GM18951 (cell line): ENCODE measurements around the gene AIFM2.
"Not testable (repeated sequence)": the region's sequence is repeated elsewhere in the genome, so short reads cannot be mapped to it uniquely, and the experiment has no call there.

Source experiments
- POLR2A ChIP-seq: IDR thresholded peaks from 4 replicates; pipeline ENCODE4 v1.6.1; 2011; ENCODE audit warnings: mild to moderate bottlenecking; ENCODE audit not compliant: insufficient read length, insufficient read depth; ENCODE audit errors: extremely low read depth
- in situ Hi-C: fragments of 300-500 bp; cut with MboI; formaldehyde crosslinking; loops from one replicate; pipeline ENCODE4 v1.12.0; 2022; ENCODE audit warnings: low sequenced_read_pairs, mixed read lengths, inconsistent platforms; ENCODE audit not compliant: unreplicated experiment

AIFM2 gene

GRCh38 chr10:70132098-70133029 is at the start of gene AIFM2:
AIFM2 (minus strand) TSS chr10:70132825; CDS start chr10:70124084, 8,741 bp downstream.
- peak; percentile 81 for TF ChIP-seq POLR2A
- in situ Hi-C loops, result no loop called here

- in situ Hi-C loops, result not testable (repeated sequence)
Observed at GRCh38 chr10:70179209-70179608, 46.6 kb upstream of the AIFM2 start.

- no peak for TF ChIP-seq POLR2A
- in situ Hi-C loops, result no loop called here
Observed at GRCh38 chr10:70178139-70178725, 45.6 kb upstream of the AIFM2 start.

GRCh38 chr10:70176441-70176840 is 43.8 kb upstream of the AIFM2 start:
- TF ChIP-seq POLR2A, result no peak
- in situ Hi-C loops, result no loop called here

- in situ Hi-C loops, result no loop called here
- no peak for TF ChIP-seq POLR2A
Observed at GRCh38 chr10:70175516-70175915, 42.9 kb upstream of the AIFM2 start.

GRCh38 chr10:70174058-70174741 is 41.6 kb upstream of the AIFM2 start:
- in situ Hi-C loops, result no loop called here
- peak; percentile 20 for TF ChIP-seq POLR2A

- in situ Hi-C loops, result no loop called here
- no peak for TF ChIP-seq POLR2A
Observed at GRCh38 chr10:70169649-70170364, 37.2 kb upstream of the AIFM2 start.

GRCh38 chr10:70169011-70169410 is 36.4 kb upstream of the AIFM2 start:
- in situ Hi-C loops, result no loop called here
- no peak for TF ChIP-seq POLR2A

GRCh38 chr10:70167246-70167645 is 34.6 kb upstream of the AIFM2 start:
- in situ Hi-C loops, result no loop called here
- no peak for TF ChIP-seq POLR2A

GRCh38 chr10:70166394-70166793 is 33.8 kb upstream of the AIFM2 start:
- in situ Hi-C loops, result no loop called here
- TF ChIP-seq POLR2A, result no peak

- TF ChIP-seq POLR2A, result no peak
- in situ Hi-C loops, result no loop called here
Observed at GRCh38 chr10:70164163-70164562, 31.5 kb upstream of the AIFM2 start.

GRCh38 chr10:70163448-70163847 is 30.8 kb upstream of the AIFM2 start:
- in situ Hi-C loops, result no loop called here

GRCh38 chr10:70162892-70163201 is 30.2 kb upstream of the AIFM2 start:
- no peak for TF ChIP-seq POLR2A
- in situ Hi-C loops, result no loop called here

More at GRCh38 chr10:70163448-70163847, 30.8 kb upstream of the AIFM2 start:
- TF ChIP-seq POLR2A, result no peak
